HG02588 (cell line): ENCODE results near the gene TTC31.
"Not testable (repeated sequence)": the region's sequence is repeated elsewhere in the genome, so short reads cannot be mapped to it uniquely, and the experiment has no call there.

Experiments used
- ATAC-seq: cut with Tn5 transposase; IDR thresholded peaks from one replicate; pipeline ENCODE4 v1.9.1; 2021; ENCODE audit warnings: mild to moderate bottlenecking, moderate library complexity; ENCODE audit not compliant: unreplicated experiment

TTC31 gene

GRCh38 chr2:74483675-74484164 is 839 bp downstream of the TTC31 start:
- not testable (repeated sequence) for ATAC-seq

DNA sequence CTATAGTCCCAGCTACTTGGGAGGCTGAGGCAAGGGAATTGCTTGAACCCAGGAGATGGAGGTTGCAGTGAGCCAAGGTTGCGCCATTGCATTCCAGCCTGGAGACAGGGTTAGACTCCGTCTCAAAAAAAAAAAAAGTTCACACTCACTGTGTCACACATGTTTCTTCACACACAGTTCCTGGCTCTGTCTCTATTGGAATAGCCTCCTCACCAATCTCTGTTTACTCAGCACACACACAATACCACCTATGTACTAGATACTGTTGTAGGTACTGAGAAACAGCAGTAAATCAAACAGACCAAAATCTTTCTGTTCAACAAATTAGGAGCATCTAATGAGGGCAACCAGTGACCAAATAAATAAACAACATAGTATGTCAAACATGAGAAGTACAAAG is 3.3 kb downstream of the TTC31 start:
- ATAC-seq = no peak

- ATAC-seq = no peak
Measured at GRCh38 chr2:74488643-74489481, 6.0 kb downstream of the TTC31 start.

DNA sequence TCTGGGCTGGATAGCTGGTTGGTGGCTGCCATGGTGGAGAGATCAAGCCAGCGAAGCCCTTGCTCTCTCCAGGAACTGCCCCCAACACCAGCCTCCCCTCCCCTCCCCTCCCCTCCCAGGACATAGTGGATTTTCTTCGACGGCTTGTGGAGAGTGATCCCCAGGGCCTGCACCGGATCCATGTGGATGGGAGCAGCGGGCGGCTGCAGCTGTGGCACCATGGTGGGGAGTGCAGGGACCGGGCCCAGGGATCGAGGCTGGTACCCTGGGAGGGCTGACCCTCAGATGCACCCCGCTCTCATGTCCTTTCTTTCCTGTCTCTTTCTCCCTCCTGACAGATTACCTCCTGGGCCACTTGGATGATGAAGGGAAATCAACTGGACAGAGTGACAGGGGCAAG is 7.0 kb downstream of the TTC31 start:
- ATAC-seq = no peak

DNA sequence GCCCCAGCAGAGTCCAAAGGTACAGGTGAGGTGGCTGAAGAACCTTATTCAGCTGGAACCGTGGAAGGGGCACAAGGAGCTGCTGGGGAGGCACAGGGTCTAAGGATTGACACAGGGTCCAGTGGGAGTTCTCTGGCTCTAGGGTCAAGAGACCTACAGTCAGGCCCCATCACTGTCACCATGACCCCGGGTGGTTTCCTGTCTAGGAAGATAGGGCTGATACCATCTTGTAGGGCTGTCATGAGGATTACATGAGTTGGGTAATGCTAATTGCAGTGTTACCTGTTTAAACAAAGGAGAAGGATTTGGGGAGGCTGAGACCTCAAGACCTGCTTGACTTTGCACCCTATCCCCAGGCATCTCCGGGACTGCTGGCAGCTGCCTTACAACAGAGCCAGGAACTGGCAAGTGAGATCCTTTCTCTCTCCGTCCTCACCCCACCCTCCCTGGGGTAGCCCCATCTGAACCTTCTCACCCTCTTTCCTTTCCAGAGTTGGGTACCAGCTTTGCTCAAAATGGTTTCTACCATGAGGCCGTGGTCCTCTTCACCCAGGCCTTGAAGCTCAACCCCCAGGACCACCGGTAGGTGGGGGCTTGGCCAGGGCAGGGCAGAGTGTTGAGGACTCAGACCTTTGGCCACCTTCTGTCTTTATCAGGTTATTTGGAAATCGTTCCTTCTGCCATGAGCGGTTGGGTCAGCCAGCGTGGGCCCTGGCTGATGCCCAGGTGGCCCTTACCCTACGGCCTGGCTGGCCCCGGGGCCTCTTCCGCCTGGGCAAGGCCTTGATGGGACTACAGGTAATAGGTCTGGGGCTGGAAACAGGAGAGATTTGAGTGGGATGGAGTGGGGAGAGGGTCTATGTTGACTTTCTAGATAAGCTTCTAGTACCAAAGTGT is 9.0 kb downstream of the TTC31 start:
- no peak for ATAC-seq

DNA sequence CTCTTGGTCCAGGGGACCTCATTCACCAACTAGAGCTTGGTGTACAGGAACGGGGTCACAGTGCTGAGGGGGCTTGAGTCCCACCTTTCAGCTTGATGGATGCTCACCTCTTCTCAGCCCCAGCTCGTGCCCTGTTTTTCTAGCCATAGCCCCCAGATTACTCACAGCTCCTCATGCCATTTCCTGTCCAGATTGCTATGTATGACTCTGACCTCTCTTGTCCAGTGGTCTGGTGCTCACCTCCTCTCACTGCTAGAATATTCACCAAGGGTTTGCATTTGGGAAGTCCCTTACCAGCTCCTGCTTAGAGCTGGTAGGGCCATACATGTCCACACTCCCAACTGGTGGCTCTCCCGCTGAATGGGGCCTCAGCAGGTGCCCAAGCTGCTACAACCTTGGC is 10.7 kb downstream of the TTC31 start:
- no peak for ATAC-seq

DNA sequence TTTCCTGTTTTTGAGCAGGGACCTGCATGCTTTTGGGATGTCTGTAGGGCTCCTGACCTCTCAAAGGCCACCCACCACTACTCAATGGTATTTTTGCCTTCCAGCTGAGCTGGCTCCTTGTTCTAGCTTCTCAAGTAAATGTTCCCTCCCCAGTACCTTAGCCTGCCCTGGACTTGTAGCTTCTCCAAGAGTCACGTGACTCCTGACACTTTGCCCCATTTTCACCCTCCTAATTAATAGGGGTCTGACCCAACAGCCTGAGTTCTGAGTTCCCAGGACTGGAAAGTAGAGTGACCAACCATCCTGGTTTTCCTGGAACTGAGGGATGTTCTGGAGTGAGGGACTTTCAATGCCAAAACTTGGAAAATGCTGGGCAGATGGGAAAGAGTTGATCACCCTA is 12.6 kb downstream of the TTC31 start:
- no peak for ATAC-seq

DNA sequence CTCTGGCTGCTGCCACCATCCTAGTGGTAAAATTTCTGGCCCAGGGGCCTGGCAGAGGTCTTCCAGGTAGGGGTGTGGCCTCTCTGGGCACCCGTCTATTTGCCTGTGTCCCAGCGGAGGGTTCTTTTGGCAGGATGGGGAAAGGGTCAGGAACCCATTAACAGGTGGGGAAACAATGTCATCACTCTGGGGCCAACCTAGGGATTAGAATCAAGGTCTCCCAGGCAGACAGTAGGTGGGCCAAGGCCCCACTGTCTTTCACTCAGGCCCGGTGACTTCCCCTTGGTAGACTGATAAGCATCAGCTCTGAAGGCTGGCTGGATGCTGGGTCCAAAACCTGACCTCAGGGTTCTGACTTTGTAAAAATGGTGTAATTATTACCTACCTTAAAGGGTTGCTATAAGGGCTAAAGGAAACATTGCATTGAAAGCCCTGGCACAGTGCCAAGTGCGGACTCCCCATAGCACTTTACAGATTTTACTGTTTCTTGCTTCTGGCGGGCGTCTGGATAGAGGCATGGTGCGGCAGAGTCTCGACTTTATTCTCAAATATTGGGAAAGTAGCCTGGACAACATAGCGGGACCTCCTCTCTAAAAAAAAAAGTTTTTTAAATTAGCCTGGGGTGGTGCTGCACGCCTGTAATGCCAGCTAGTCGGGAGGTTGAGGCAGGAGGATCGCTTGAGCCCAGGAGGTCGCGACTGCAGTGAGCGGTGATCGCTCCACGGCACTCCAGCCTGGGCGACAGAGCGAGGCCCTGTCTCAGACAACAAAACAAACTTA is 14.3 kb downstream of the TTC31 start:
- no peak for ATAC-seq

DNA sequence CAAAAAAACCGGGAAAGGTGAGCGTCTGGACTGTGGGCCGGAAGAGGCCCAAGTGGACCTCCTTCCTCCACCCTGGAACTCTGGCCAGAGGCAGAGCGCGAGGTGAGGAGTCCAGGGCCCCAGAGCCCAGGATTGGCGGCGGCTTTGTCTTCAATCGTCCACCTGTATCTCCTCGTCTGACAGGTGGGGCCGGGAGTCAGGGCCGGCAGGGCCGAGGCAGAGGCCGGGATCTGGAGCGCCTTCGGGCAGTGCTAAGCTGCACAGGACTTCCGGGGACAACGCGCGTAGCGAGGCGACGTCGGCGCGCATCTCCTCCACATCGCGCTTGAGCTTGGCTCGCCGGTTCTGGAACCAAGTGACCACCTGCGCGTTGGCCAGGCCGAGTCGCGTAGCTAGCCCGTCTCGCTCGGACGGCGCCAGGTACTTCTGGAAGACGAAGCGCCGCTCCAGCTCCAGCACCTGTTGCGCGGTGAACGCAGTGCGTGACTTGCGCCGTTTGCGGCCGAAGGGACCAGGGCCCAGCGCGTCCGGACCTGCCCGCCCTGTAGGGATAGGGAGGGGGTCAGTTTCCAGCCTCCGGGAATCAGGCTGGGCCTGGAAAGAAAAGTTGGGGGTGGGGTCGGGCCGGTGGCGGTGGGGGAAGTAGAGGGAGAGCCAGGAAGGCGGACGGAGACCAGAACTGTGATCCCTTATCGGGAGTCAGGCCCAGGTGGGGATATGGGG is 15.1 kb downstream of the TTC31 start:
- no peak for ATAC-seq

- no peak for ATAC-seq
Measured at GRCh38 chr2:74498500-74499266, 15.8 kb downstream of the TTC31 start.

DNA sequence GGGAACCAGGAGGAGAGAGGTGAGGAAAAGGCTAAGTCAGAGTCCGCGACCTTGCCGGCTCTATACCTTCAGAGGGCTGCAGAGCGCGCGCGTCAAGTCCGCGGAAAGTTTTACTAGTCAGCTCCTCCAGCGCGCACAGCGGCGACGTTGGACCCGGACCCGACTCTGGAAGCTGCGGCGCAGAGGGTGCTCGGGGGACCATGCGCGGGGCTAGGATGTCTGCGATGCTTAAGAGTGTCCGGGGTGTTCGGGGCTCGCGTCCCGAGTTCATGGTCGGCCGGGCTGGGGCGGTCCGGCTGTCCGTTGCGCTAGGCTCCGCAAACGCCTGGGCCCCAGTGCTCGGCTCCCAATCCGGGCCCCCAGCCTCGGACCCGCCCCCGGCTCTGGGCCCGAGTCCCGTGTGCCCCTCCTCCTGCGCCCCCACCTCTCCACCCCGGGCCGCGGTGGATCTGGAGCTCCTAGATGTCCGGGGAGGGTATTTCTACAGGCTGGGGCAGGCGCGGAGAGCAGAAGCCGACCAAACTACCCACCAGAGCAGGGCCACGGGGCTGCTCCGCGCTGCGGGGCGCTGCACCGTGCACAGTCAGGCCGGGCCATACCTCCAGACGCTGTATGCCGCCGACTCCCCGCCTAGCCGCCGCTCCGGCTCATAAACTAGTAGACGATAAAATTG is 16.5 kb downstream of the TTC31 start, which contains the start of gene LBX2:
Gene LBX2 (minus strand): TSS at position 337 of the 673 bp plus-strand sequence. CDS start 66 bp downstream, at position 271.
- ATAC-seq = no peak

DNA sequence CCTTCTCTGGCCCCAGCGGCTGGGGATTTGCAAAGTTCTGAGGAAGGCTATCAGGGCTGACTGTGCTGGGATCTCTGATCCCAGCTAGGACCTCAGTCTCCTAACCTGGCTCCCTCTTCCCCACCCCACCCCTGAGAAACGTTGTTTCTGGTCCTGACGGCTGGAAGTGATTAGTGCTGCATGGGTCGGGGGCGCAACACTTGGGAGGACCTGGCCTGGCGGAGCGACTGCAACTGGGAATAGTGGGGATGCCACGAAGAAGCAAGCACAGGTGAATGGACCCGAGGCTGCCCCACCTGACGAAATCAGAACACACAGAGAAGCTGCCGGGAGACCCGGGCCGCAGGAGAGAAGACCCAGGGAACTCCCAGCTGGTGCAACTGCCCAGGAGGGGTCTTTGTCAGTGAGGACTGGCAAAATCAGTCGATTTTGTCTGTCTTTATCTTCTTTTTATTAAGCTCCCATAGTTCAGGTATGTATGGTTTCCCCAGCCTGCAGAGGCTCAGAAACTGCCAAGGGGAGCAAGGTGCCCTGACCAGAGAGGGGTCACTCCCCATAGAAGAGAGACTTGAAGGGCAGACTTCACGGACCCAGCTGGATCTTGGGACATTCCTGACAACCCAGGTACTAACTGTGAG is 17.2 kb downstream of the TTC31 start:
- no peak for ATAC-seq

DNA sequence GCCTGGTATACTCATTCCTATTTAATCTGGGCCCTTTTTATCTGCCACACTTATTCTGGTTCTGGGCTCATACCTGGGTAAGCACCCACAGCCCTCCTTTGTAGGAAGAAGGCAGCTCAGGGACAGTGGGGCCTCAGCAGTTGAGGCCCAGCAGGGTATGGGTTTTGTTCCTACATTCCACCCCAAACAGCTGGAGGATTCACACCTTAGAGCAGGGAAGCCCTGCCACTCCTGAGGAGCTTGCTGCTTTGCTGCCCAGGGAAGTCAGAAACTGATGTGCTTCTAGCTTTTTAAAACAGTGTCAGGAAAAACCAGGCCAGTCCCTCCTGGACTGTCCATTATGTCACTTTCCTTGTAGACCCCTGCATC is 17.7 kb downstream of the TTC31 start:
- no peak for ATAC-seq

GRCh38 chr2:74501335-74502071 is 18.6 kb downstream of the TTC31 start:
- no peak for ATAC-seq

DNA sequence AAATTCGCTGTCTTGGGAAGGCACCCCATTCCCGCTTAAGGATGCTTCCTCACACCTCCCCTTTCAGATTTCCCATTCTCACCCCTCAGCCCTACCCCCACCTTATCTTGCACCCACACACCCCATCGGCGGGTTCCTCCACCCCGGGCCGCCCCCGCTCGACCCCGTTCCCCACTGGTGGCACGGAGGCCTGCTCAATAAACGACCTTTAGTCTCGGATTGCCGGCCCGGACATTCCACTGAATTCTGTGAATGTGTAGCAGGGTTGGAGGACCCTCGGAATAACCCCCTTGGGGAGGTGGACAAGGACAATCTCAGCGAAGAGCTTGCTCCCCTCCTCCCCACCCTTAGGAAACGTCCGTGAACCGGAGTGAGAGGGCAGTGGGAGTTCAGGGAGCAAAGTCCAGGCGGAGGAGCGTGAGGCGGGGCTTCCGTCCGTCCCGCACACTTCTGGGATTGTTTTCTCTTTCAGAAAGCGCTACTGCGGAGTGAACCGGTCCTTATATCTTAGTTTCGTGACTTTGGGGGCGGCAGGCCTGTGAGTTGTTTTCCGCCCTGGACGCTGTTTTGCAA is 19.4 kb downstream of the TTC31 start:
- ATAC-seq = no peak

DNA sequence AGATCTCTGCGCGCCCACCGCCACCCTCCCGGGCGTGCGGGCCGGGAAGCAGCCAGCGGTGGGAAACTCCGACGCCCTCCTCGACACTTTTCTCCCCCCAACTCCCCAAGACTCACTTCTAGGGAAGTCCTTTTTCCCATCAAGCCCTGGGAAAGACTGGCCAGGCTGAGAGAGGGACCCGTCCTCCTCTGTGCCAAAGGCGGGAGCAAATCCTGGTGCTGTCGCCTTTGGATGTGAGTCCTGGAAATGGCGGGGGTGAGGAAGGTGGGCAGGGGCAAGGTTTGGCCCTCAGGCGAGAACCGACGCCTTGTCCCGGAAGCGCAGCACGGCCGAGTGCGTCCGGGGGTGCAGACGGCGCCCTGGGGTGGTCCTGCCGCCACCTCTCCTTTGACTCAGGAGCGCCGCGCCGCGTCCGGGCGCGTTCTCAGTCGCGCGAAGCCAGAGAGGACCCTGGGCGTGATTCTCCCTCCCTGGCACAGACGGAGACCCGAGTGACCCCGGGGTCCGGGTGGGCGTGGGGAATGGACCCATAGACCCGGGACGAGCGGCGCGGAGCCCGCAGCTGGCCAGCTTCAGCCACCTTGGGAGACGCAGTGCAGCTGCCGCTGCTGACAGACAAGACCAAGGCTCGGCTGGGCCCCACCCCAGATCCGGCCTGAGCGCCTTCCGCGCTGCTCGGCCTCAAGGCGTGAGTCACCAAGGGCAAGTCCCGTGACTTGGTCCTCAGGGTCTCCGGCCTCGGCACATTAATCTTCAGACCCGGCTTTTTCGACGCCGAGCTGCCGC is 20.0 kb downstream of the TTC31 start:
- ATAC-seq = peak; percentile 27
